Calu3 (cell line): Measurements from ENCODE around the gene ATP5MK. TPM values are rescaled to one million over a fixed set of nuclear protein-coding genes. Genes with fewer than 3 reads are reported as not detected.
A peak's percentile ranks its signal among the peaks of the same experiment; 100 is the strongest.

Source experiments
- Bru-seq: library from RNA; stranded (reverse); fragments of 400-500 nt; gene quantifications from one replicate; lab custom pipeline; 2021; lab: Mats Ljungman, UMichigan
- BruChase-seq, 2 experiments: library from RNA; stranded (reverse); fragments of 400-500 nt; gene quantifications; one replicate each; lab custom pipeline; 2021; lab: Mats Ljungman, UMichigan
- BruUV-seq: library from RNA; stranded (reverse); fragments of 400-500 nt; replicated peaks from 2 replicates; lab custom pipeline; 2021; lab: Mats Ljungman, UMichigan
- CTCF ChIA-PET: fragments of 300-600 bp; sonication (Branson Sonifier 250); formaldehyde crosslinking; loops from one replicate; lab custom pipeline; 2022; ENCODE audit warnings: antibody characterized with exemption; lab: Charles Lee
- DNase-seq: peaks from one replicate; pipeline ENCODE4 v3.0.0; 2022
- H3K27ac Mint-ChIP-seq: one replicate; pipeline ENCODE4 v1.8.0; 2022; ENCODE audit warnings: mixed read lengths; ENCODE audit not compliant: unreplicated experiment
- H3K27me3 Mint-ChIP-seq: one replicate; pipeline ENCODE4 v1.8.0; 2022; ENCODE audit warnings: mixed read lengths; ENCODE audit not compliant: unreplicated experiment
- H3K36me3 Mint-ChIP-seq: one replicate; pipeline ENCODE4 v1.8.0; 2022; ENCODE audit warnings: mild to moderate bottlenecking, moderate library complexity, mixed read lengths; ENCODE audit not compliant: insufficient read depth, unreplicated experiment
- H3K4me1 Mint-ChIP-seq: one replicate; pipeline ENCODE4 v1.8.0; 2022; ENCODE audit warnings: mild to moderate bottlenecking, low read depth, mixed read lengths; ENCODE audit not compliant: unreplicated experiment
- H3K4me3 Mint-ChIP-seq: one replicate; pipeline ENCODE4 v1.8.0; 2022; ENCODE audit warnings: mild to moderate bottlenecking, low read depth, moderate library complexity, mixed read lengths; ENCODE audit not compliant: unreplicated experiment
- H3K9me3 Mint-ChIP-seq: one replicate; pipeline ENCODE4 v1.8.0; 2022; ENCODE audit warnings: low read depth, mixed read lengths; ENCODE audit not compliant: unreplicated experiment
- CTCF ChIP-seq: fragments of 200-600 bp; IDR thresholded peaks from one replicate; pipeline ENCODE4 v1.8.0; 2022; ENCODE audit warnings: antibody characterized with exemption; ENCODE audit not compliant: unreplicated experiment
- intact Hi-C: fragments of 100-400 bp; cut with micrococcal nuclease; formaldehyde crosslinking; loops from one replicate; pipeline ENCODE4 v1.10.0; 2022; ENCODE audit not compliant: unreplicated experiment
- long read RNA-seq: library from polyadenylated mRNA; stranded (forward); transcript quantifications from one replicate; pipeline ENCODE4 v2.0.0, GENCODE V29; 2022
- total RNA-seq: library from RNA; stranded (reverse); gene quantifications from 2 replicates; pipeline ENCODE4 v1.2.3, GENCODE V29; 2022

The ATP5MK gene
- total RNA-seq (199 and 203 TPM in 2 replicates), Bru-seq, nascent RNA (percentile 82 among the genes with signal in this experiment), BruChase-seq, experiment 1, labeled RNA remaining after a 6-hour chase (percentile 75 among the genes with signal in this experiment), BruChase-seq, experiment 2, labeled RNA remaining after a 2-hour chase (percentile 64 among the genes with signal in this experiment)
- long read RNA-seq, transcript ATP5MD-201 (4 exons, 364 nt) = major isoform, 394 of 424 reads
- long read RNA-seq, transcript ATP5MD-204 (5 exons, 626 nt) = minor isoform, 16 of 424 reads
- long read RNA-seq, partial matches to known transcripts = 2 of 424 reads
- long read RNA-seq, other reads (novel, unspliced or antisense) = 7 of 424 reads

- intact Hi-C loops = no loop called here
- peak; percentile 91 for DNase-seq
- Mint-ChIP-seq H3K27ac (peak within 1 kb of the TSS; percentile 76), H3K4me1 (peaks cover 10% of the 10 kb centered on the region), H3K36me3 (peaks cover 53% of the 10 kb centered on the region), H3K27me3 (no peaks in the 10 kb centered on the region), H3K9me3 (no peaks in the 10 kb centered on the region), H3K4me3 (peak within 1 kb of the TSS; percentile 93)
- TF ChIP-seq CTCF = no peak
- BruUV-seq = TSS peak; percentile 76
- CTCF ChIA-PET = interaction anchor here (0.6 kb wide), 1 partner anchor 29 kb away, joined by 4 read pairs; the partner anchor contains the start of gene TAF5
Measured at GRCh38 chr10:103396067-103396788, at the start of gene ATP5MK, which contains the start of gene PDCD11. Gene ATP5MK (minus strand): TSS chr10:103396475. CDS start chr10:103392457, 4,018 bp downstream. Gene PDCD11 (plus strand): TSS chr10:103396626. CDS start chr10:103398427, 1,801 bp downstream.

- Mint-ChIP-seq H3K9me3 (no peaks in the 10 kb centered on the region), H3K4me1 (peaks cover 9% of the 10 kb centered on the region), H3K36me3 (peaks cover 21% of the 10 kb centered on the region), H3K27ac (no peak overlapping the region), H3K27me3 (no peaks in the 10 kb centered on the region), H3K4me3 (no peak overlapping the region)
- CTCF ChIA-PET = interaction anchor here (1.0 kb wide), 1 partner anchor 79 kb away, joined by 3 read pairs; no protein-coding TSS in a partner anchor
- DNase-seq = no peak
- no TSS peak for BruUV-seq
- intact Hi-C loops = no loop called here
- no peak for TF ChIP-seq CTCF
Measured at GRCh38 chr10:103445366-103445765, 49.1 kb upstream of the ATP5MK start.

GRCh38 chr10:103444478-103444877 is 48.2 kb upstream of the ATP5MK start:
- H3K27ac Mint-ChIP-seq = no peak overlapping the region
- H3K36me3 Mint-ChIP-seq = peaks cover 27% of the 10 kb centered on the region
- TF ChIP-seq CTCF = no peak
- no TSS peak for BruUV-seq
- H3K4me1 Mint-ChIP-seq = peaks cover 3% of the 10 kb centered on the region
- H3K9me3 Mint-ChIP-seq = no peaks in the 10 kb centered on the region
- H3K27me3 Mint-ChIP-seq = no peaks in the 10 kb centered on the region
- DNase-seq = no peak
- intact Hi-C loops = no loop called here
- CTCF ChIA-PET = no interaction called here
- no peak overlapping the region for H3K4me3 Mint-ChIP-seq

- no peak for TF ChIP-seq CTCF
- BruUV-seq = no TSS peak
Measured at GRCh38 chr10:103443475-103444185, 47.4 kb upstream of the ATP5MK start.

More at GRCh38 chr10:103443475-103444185, 47.4 kb upstream of the ATP5MK start:
- H3K4me3 Mint-ChIP-seq = no peak overlapping the region
- no peaks in the 10 kb centered on the region for H3K9me3 Mint-ChIP-seq
- peaks cover 25% of the 10 kb centered on the region for H3K36me3 Mint-ChIP-seq
- no peaks in the 10 kb centered on the region for H3K4me1 Mint-ChIP-seq
- intact Hi-C loops = no loop called here
- H3K27ac Mint-ChIP-seq = no peak overlapping the region
- no peaks in the 10 kb centered on the region for H3K27me3 Mint-ChIP-seq
- CTCF ChIA-PET = no interaction called here
- no peak for DNase-seq
